ENCODE results near the gene HPGD.

HPGD gene

GRCh38 chr4:174451718-174452296 is 70.5 kb downstream of the HPGD start:
- H3K4me1 Mint-ChIP-seq: no peaks in the 10 kb centered on the region
- H3K36me3 Mint-ChIP-seq (ENCODE audit: insufficient read depth): no peaks in the 10 kb centered on the region
- no peak overlapping the region for H3K27ac Mint-ChIP-seq (ENCODE audit: low read depth)
- no peak overlapping the region for H3K4me3 Mint-ChIP-seq
- ATAC-seq (replicated peaks; ENCODE audit: extremely low read depth, poor library complexity, severe bottlenecking): no peak
- H3K9me3 Mint-ChIP-seq: no peaks in the 10 kb centered on the region
- no peaks in the 10 kb centered on the region for H3K27me3 Mint-ChIP-seq
- no peak for DNase-seq (ENCODE audit: low spot score in 2 of 2)

- H3K27me3 Mint-ChIP-seq: no peaks in the 10 kb centered on the region
These were observed 71.5 kb downstream of the HPGD start for GRCh38 chr4:174450786-174451125.

GRCh38 chr4:174449944-174450785 is 72.1 kb downstream of the HPGD start:
- no peak overlapping the region for H3K27ac Mint-ChIP-seq (ENCODE audit: low read depth)
- no peaks in the 10 kb centered on the region for H3K27me3 Mint-ChIP-seq
- ATAC-seq (replicated peaks; ENCODE audit: extremely low read depth, poor library complexity, severe bottlenecking) (no peak), DNase-seq (ENCODE audit: low spot score in 2 of 2) (no peak)
- H3K36me3 Mint-ChIP-seq (ENCODE audit: insufficient read depth): no peaks in the 10 kb centered on the region
- peaks cover 9% of the 10 kb centered on the region for H3K9me3 Mint-ChIP-seq
- no peaks in the 10 kb centered on the region for H3K4me1 Mint-ChIP-seq
- no peak overlapping the region for H3K4me3 Mint-ChIP-seq

More at GRCh38 chr4:174450786-174451125, 71.5 kb downstream of the HPGD start:
- H3K27ac Mint-ChIP-seq (ENCODE audit: low read depth): no peak overlapping the region
- no peaks in the 10 kb centered on the region for H3K4me1 Mint-ChIP-seq
- no peak for DNase-seq (ENCODE audit: low spot score in 2 of 2)
- no peak for ATAC-seq (replicated peaks; ENCODE audit: extremely low read depth, poor library complexity, severe bottlenecking)
- no peak overlapping the region for H3K4me3 Mint-ChIP-seq
- no peaks in the 10 kb centered on the region for H3K36me3 Mint-ChIP-seq (ENCODE audit: insufficient read depth)
- peaks cover 9% of the 10 kb centered on the region for H3K9me3 Mint-ChIP-seq

GRCh38 chr4:174449152-174449551 is 73.1 kb downstream of the HPGD start:
- Mint-ChIP-seq H3K36me3 (ENCODE audit: insufficient read depth) (no peaks in the 10 kb centered on the region), H3K9me3 (peaks cover 9% of the 10 kb centered on the region), H3K27me3 (no peaks in the 10 kb centered on the region), H3K4me1 (no peaks in the 10 kb centered on the region), H3K27ac (ENCODE audit: low read depth) (no peak overlapping the region), H3K4me3 (no peak overlapping the region)
- no peak for DNase-seq (ENCODE audit: low spot score in 2 of 2)
- ATAC-seq (replicated peaks; ENCODE audit: extremely low read depth, poor library complexity, severe bottlenecking): no peak

GRCh38 chr4:174444390-174444789 is 77.9 kb downstream of the HPGD start:
- no peak overlapping the region for H3K27ac Mint-ChIP-seq (ENCODE audit: low read depth)
- H3K9me3 Mint-ChIP-seq: peaks cover 15% of the 10 kb centered on the region
- H3K27me3 Mint-ChIP-seq: no peaks in the 10 kb centered on the region
- DNase-seq (ENCODE audit: low spot score in 2 of 2): no peak
- H3K36me3 Mint-ChIP-seq (ENCODE audit: insufficient read depth): no peaks in the 10 kb centered on the region
- H3K4me3 Mint-ChIP-seq: no peak overlapping the region
- H3K4me1 Mint-ChIP-seq: no peaks in the 10 kb centered on the region
- ATAC-seq (replicated peaks; ENCODE audit: extremely low read depth, poor library complexity, severe bottlenecking): no peak

Data from central memory CD8-positive, alpha-beta T cell (primary cell).